ENCODE results near the gene MARCHF10. TPM values are rescaled to one million over a fixed set of nuclear protein-coding genes. Genes with fewer than 3 reads are reported as not detected.

The MARCHF10 gene
- total and polyA plus RNA-seq, 9 of the 15 experiments (the other 6 are each of a cell fraction or from before 2014, with no cell fraction given) = not detected

DNA sequence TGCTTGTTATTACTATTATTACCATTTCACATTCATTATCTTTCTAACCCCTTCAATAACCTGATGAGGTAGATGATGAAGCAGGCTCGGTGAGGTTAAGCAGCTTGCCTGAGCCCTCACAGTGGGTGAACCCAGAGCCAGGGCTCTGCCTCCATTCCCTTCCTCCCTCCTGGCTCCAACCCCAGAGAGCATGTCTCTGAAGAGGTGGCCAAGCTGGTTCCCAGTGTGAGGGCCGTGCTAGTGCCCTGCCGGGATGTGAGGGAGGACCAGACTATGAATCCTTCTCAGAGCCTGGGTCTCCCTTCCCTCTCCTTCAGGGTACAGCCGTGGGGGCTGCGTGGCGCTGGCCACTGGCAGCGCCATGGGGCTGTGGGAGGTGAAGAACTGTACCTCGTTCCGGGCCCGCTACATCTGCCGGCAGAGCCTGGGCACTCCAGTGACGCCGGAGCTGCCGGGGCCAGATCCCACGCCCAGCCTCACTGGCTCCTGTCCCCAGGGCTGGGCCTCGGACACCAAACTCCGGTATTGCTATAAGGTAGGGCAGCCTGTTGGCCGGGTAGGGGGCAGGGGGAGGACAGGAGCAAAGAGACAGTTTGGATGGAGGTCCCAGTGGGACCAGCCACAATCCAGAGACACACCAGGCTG is 131.0 kb downstream of the MARCHF10 start:
- ChIA-PET CTCF (ENCODE audit: low intra/inter-chr PET ratio) (interaction anchor here (0.6 kb wide), 1 partner anchor 39 kb away, joined by 3 read pairs; no protein-coding TSS in a partner anchor), POLR2A (no interaction called here)
- Histone ChIP-seq H3K4me2 (ENCODE audit: insufficient read depth, low read length) (no peak overlapping the region), H3K9ac (ENCODE audit: insufficient read depth in 1 of 2, low read depth in 2 of 2, low read length in 2 of 2) (no peak overlapping the region), H3K9me1 (ENCODE audit: control insufficient read depth, insufficient read depth, low read length) (no peaks in the 10 kb centered on the region), H3K27ac (ENCODE audit: extremely low read depth, low read depth, low read length) (no peak overlapping the region), H3K9me3 (replicated peaks; ENCODE audit: control insufficient read depth, insufficient read depth, low read depth, low read length) (no peaks in the 10 kb centered on the region), H4K20me1 (replicated peaks; ENCODE audit: control insufficient read depth, insufficient read depth, low read length) (no peaks in the 10 kb centered on the region), H3K79me2 (ENCODE audit: control insufficient read depth, insufficient read depth, low read length) (peaks cover 5% of the 10 kb centered on the region; the same call in 2 of the 3 replicates), H3K36me3 (ENCODE audit: control insufficient read depth, insufficient read depth, low read length) (no peaks in the 10 kb centered on the region), H3K4me3 (no peak overlapping the region), H3K27me3 (ENCODE audit: control insufficient read depth in 2 of 2, insufficient read depth in 2 of 2, low read length in 2 of 2) (no peaks in the 10 kb centered on the region), H3K4me1 (replicated peaks in 1 of 2; ENCODE audit: control insufficient read depth in 2 of 2, insufficient read depth in 2 of 2, low read length in 2 of 2) (peaks cover 16 to 58% of the 10 kb centered on the region in 2 experiments), H2AFZ (ENCODE audit: low read depth, low read length) (no peak overlapping the region)
- no peak for TF ChIP-seq ZNF696 (CRISPR knock-in tag; conservative IDR thresholded peaks at IDR 0.05)
- TF ChIP-seq THAP12 (CRISPR knock-in tag; IDR thresholded peaks at IDR 0.05) = no peak
- no peak for TF ChIP-seq POLR2G (IDR thresholded peaks at IDR 0.05; ENCODE audit: low read depth, low read length)
- no peak for TF ChIP-seq NUFIP1 (IDR thresholded peaks at IDR 0.05; ENCODE audit: partially characterized antibody)
- TF ChIP-seq NFIC (IDR thresholded peaks at IDR 0.05) = no peak
- TF ChIP-seq RBM25 (IDR thresholded peaks at IDR 0.05; ENCODE audit: low read depth, low read length, severe bottlenecking) = no peak
- TF ChIP-seq E2F4 (CRISPR knock-in tag; IDR thresholded peaks at IDR 0.05; ENCODE audit: low read depth) = no peak
- TF ChIP-seq ZNF436 (CRISPR knock-in tag; IDR thresholded peaks at IDR 0.05) = no peak
- TF ChIP-seq SNIP1 (IDR thresholded peaks at IDR 0.05; ENCODE audit: low read depth) = no peak
- no peak for TF ChIP-seq ARID1B (IDR thresholded peaks at IDR 0.05)
- TF ChIP-seq CBX1 (IDR thresholded peaks at IDR 0.05; ENCODE audit: low read depth) = no peak
- TF ChIP-seq GABPB2 (CRISPR knock-in tag; conservative IDR thresholded peaks at IDR 0.05) = no peak
- TF ChIP-seq ILF3 (IDR thresholded peaks at IDR 0.05; ENCODE audit: borderline replicate concordance) = no peak
- BruUV-seq (replicated peaks) = no TSS peak
- DNase-seq (ENCODE audit: extremely low read depth in 1 of 4, low spot score in 3 of 4) (no peak), ATAC-seq (no peak), FAIRE-seq (no peak)
- 60% methylated on average over 11 of the region's 18 CpGs for WGBS (ENCODE audit: insufficient coverage, low coverage, missing lambda C conversion rate)
- in situ Hi-C loops (cut with MboI) = loop anchor here (25.0 kb wide), 1 partner anchor 735 kb away; no protein-coding TSS in a partner anchor
- intact Hi-C loops (cut with micrococcal nuclease) = loop anchor here (10.0 kb wide), 1 partner anchor 728 kb away; no protein-coding TSS in a partner anchor

All from K562 (cell line).